ENCODE measurements around the gene WSB1.

GRCh38 chr17:27293898-27294688 is at the start of gene WSB1:
- no peak for TF ChIP-seq EZH2phosphoT487 (IDR thresholded peaks at IDR 0.05; ENCODE audit: borderline replicate concordance, low read depth)
- TF ChIP-seq, protein P1, sequence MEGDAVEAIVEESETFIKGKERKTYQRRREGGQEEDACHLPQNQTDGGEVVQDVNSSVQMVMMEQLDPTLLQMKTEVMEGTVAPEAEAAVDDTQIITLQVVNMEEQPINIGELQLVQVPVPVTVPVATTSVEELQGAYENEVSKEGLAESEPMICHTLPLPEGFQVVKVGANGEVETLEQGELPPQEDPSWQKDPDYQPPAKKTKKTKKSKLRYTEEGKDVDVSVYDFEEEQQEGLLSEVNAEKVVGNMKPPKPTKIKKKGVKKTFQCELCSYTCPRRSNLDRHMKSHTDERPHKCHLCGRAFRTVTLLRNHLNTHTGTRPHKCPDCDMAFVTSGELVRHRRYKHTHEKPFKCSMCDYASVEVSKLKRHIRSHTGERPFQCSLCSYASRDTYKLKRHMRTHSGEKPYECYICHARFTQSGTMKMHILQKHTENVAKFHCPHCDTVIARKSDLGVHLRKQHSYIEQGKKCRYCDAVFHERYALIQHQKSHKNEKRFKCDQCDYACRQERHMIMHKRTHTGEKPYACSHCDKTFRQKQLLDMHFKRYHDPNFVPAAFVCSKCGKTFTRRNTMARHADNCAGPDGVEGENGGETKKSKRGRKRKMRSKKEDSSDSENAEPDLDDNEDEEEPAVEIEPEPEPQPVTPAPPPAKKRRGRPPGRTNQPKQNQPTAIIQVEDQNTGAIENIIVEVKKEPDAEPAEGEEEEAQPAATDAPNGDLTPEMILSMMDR (IDR thresholded peaks at IDR 0.05), result peak; percentile 13; the same call in 1 of the 2 replicates
